LoVo (cell line): ENCODE data around the gene ADAM10.

Experiments used
- DNase-seq: peaks from one replicate; pipeline ENCODE4 v3.0.0-alpha.2; 2016; ENCODE audit warnings: low spot score

Gene ADAM10

DNA sequence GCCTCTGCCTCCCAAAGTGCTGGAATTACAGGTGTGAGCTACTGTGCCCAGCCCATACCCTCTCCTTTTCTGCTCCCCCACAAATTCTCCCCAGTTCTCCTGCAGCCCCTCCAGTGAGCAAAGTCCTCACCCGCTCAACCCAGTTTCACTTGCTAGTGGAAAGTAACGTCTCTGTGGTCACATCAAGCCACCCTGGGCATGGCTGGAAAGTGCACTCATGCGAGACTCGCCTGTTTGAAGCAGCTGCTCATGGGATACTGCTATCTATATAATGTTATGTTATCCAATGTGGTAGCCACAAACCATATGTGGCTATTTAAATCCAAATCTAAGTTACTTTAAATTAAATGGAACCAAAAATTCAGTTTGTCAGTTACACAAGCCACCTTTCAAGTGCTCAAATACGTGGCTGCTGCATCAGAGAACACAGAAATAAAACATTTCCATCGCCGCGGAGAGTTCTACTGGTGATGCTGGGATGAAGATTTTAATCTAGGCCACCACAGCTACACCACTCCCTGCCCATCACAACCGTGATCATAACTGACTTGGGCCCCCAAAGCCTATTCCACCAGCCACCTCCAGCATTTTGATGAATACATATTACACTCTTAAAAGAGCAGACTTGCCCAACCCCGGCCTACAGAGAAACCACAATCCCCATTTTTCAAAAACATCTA lies 198.3 kb downstream of the ADAM10 start:
- DNase-seq: no peak

DNA sequence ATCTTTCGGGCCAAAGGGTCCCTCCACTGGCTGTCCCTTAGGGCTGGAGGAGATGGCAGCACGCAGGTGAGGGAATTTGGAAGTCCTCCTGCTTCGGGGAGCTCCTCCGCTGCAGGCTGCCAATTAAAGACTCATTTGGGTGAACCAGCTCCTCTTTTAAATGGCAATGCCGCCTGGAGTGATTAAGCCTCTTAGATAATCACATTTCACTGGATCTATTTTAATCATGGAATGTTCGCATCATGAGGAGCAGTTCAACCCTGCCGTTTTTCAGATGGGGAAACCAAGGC lies 199.8 kb downstream of the ADAM10 start:
- DNase-seq: no peak

DNA sequence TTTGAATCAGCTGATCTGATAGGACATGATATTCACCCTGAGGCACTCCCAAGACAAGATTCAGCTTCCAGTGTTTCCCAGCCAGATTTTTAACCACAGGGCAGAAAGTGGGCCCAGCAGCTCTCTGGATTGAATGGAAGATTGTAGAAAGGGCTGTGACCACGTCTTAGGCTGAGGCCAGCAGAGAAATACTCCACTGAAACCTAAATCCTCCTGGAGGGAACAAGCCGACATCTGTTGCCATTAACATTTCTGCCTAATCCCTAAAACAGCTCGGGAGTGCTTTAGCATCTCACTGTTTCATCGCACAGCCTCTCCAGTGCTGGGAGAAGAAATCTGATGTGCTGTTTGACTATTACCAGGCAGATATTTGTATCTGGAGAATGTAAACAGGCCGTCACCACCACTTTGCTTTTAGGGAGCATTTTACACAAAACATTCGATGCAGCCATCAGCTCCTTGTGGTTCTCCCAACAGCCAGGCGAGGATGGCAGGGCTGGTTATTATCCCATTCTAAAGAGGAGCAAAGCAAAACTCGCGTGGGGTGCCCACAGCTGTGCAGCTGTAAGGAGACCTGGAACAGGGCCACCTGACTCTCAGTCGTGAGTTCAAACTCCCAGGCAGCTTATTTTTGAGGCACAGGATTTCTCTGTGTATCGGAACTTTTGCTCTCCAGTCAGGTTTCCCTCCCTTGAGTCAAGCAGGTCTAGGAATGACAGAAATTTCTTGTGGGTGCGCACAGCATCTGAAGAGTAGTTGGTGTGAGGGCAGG lies 200.3 kb downstream of the ADAM10 start:
- no peak for DNase-seq

DNA sequence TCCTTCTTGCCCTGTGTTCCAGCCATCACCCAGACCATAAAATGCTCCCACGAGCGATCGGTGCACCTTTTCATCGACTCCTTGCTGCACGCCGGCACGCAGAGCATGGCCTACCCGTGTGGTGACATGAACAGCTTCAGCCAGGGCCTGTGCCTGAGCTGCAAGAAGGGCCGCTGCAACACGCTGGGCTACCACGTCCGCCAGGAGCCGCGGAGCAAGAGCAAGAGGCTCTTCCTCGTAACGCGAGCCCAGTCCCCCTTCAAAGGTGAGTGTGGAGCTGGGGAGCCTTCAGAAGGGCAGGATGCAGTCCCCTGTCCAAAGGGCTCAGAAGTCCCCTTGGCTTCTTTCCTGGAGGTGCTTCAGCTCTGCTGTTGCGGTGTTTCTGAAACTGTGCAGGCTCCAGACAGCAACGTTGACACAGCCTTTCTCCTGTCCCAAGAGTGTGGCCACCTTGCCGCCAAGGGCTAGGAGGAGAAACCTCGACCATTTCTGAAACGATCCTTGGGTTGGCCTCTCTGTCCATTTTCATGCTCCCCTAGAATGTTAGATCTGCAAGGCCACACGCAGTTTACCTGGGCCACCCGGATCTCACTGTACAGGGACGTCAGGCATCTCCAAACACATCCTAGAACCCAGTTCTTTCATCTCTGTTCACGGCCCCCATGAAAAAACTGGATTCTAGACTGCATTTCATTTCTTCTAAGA lies 201.0 kb downstream of the ADAM10 start:
- no peak for DNase-seq

DNA sequence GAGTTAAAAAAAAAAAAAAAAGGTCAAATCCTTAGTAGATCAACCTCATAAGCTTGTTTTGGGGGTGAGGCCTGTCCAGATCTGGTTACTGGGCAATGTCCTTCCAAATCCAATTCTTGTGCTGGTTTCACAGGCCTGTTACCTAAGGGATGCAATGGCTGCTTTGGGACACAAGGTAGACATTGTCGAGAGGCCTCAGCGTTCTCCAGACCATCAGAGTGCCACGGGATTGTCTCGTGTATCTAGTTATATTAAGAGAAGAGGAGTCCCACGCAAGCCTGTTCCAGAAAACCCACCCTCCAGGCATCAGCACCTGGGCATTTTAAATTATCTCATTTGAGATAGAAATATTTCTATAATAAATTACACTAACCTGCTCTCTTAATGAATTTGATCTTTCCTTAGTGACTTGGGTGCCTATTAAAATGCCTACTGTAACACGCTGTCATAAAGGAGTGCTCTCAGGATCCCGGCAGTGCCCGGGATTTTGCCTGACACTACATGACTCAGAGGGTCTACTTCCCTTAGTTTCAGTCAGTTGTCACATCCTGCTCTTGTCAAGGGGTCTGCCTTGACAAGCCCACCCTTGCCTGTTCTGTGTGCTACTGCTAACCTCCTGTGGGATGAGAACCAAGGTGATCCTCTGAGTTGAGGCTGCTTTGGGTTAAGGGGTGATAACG lies 201.7 kb downstream of the ADAM10 start:
- DNase-seq: no peak

DNA sequence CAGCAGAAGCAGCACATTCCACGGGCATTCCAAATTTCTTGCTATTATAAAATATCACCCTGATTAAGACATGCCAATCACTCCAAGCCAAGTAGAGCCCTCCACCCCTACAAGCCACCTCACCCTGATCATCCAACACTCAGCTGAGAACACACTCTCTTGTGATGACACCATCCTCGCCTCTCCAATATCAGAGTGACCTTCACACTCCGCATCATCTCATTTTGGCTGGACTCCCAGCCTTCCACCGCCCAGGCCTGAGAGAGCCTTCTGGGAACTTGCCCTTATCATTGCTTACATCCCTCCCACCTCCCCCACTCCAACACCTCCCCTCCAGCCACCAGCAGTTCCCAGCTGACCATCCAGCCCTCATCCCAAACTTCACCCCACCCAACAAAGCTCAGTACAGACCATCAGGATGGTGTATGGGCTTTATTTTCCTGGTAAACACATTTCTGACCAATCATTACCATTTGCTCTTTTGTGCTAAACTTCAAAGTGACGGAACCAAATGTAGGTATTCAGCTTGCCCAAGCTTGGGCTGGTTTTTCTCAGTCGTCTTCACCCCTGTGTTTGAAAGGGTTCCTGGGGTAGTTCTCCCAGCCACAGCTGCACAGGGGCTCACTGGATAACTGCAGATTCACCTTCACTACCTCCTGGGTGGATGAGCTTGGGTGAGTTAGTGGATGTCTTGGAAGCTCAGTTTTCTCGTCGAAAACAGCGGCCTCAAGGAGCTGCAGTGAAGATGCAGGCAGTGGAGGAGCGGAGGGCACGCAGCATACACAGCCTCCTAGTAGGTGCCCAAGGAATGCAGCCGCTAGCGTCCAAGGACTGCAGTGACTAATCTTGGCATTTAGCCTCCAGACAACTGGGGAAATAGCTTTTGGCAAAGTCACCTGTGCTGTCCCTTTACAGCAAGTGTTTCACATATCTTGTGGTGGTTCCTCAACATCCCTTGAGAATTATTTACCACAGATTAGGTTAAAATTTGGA lies 202.6 kb downstream of the ADAM10 start:
- DNase-seq: peak; percentile 50

DNA sequence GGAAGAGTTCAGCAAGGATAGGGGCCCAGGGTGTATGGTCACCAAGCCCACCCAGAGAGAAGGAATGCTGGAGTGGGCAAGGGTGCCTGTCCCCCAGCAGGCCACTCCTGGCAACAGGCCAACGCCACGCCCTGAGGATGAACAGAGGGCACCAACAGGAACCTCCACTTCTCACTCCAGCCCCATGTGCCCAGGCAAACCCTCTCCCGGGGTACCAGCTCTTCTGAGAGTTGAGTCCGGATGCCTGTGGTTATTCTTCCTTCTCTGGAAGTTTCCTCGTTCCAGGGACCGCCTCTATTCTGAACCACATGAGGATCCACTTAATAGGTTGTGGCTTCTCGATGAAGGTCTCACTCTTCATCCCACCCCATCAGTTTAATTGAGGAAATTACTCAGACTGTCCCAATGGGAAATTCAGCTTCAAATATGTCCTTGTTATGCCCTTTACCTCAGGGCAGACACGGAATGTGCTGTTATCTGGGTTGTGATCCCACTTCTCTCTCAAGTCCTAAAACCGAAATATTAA lies 203.4 kb downstream of the ADAM10 start:
- DNase-seq: no peak

DNA sequence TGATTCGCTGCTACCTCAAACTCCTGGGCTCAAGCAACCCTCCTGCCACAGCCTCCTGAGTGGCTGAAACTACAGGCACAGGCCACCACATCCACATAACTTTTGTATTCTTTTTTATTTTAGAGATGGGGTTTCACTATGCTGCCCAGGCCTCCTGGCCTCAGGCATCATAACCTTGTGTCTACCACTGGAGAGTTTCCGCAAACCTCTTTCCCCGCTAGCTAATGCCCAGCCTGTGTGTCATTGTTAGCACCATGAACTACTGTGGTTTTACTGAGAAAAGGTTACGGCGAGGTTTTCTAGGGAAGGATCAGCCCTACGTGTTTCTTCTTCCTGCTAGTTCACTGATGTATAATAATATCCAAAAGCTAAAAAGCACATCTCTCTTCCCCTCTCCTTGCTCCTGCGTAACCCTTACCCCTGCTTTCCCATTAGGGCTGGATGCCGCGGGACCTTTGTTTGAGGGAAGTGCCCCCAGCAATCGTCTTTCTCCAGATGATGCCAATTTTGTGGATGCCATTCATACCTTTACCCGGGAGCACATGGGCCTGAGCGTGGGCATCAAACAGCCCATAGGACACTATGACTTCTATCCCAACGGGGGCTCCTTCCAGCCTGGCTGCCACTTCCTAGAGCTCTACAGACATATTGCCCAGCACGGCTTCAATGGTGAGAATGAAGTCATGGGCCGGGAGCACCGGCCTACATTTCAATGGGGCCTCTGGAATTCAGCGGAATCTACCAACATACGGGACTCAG lies 204.0 kb downstream of the ADAM10 start:
- DNase-seq: no peak

DNA sequence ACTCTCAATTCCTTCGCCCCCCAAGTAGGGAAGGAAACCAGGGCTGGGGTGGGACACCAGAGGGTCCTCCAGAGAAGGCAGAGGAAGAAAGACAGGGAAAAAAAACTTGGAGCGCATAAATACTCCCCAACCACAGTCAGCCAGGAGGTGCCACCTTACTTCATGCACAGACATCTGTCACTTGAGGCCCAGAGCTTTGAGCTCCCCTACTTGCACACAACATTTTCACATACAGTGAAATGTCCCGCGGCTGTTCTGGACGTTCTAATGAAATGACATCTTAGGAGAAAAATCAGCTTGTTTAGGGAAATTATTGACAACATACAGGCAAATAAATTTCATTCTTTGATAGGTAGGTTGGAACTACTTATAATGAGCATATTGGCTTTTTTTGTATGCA lies 204.8 kb downstream of the ADAM10 start:
- no peak for DNase-seq

DNA sequence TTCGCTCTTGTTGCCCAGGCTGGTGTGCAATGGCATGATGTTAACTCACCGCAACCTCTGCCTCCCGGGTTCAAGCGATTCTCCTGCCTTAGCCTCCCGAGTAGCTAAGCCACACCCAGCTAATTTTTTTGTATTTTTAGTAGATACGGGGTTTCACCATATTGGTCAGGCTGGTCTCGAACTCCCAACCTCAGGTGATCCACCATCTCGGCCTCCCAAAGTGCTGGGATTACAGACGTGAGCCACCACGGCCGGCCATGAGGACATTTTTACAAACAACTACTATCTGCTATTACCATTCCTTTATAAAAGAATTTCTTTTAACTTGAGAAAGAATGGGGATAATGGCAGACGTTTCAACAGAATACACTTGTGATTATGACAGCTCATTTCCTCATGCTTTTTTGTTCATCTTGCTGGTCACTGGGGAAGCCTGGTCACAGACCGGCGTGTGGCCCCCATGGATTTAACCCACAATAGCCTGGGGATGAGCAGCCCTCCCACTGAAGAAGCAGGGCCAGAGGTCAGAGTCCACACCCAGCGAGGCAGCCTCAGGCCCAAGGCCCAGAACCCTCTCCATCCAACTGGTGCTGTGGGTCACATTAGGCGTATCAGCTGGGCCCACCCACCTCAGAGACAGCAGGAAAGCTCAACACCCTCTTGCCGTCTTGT lies 205.7 kb downstream of the ADAM10 start:
- no peak for DNase-seq

DNA sequence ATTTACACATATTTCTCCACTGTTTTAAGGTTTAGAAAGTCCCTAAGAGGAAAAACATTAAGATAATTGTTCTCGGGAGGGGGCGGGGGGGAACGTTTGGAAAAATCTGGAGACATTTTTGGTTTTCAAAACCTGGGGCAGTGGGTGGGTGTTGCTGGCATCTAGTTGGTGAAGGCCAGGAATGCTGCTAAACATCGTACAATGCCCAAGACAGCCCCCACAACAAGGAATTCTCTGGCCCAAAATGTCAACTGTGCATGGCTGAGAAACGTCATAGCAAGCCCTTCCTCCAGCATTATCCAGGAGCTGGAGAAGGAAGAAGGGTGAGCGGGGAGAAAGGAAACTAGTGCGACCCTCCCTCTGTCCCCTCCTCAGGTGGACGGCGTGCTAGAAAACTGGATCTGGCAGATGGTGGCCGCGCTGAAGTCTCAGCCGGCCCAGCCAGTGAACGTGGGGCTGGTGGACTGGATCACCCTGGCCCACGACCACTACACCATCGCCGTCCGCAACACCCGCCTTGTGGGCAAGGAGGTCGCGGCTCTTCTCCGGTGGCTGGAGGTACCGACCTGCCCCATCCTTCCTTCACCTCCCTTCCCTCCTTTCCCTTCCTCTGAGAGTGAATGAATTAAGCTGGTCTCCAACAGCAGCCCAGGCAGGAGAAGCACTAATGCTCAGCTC lies 208.0 kb downstream of the ADAM10 start:
- no peak for DNase-seq

DNA sequence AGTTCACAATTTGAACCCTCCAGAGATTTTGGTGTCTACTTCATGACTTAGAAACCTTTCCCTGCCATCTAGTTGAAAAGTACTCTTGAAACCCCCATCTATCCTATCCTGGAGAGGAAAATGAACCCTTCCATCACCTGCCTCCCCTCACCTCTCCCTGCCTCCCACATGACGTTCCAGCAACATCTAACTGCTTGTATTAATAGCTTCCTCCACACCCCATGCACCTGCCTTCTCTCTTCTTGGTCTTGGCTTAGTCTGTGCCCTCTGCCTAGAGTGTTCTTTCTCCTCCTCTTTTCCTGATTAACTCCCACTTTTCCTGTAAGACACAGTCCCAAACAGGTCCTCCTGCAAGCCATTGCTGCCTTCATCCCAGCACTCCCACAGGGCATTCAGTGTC lies 210.0 kb downstream of the ADAM10 start:
- DNase-seq: no peak

DNA sequence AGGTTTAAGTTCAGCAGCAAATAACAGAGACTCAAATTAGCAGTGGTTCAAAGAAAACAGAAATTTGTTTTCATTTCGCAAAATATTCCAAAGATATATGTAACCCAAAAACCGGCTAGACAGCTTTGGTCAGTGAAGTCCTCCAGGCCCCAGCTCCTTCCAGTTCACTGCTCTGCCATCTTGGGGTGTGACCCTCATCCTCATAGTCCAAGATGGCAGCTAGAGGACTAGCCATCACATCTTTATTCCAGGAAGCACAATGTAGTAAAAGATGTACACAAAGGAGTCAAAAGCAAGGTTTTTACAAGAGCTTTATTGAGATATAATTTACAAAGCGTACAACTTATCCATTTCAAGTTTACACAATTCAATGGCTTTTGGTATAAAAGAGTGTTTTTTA lies 210.6 kb downstream of the ADAM10 start:
- DNase-seq: no peak
